Measurements from ENCODE around the gene FFAR3.

DNA sequence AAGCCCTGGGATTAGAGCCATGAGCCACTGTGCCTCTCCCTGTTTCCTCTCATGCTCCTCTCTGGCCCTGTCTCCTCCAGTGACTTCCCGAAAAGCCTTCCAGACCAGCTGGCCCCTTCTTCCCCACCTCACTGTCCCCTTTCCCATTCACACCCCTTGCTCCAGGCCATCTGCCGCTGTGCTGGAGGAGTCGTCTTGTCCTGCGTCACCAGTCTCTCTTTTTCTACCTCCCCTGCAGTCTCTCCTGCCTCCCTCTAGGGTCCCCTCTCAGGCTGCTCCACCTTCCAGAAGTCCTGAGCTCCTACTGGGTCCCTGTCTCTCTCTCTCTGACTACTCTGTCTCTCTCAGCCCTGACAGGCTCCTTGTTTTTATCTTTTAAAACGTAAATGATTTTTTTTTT is 15.8 kb upstream of the FFAR3 start:
- TF ChIP-seq, protein P1, sequence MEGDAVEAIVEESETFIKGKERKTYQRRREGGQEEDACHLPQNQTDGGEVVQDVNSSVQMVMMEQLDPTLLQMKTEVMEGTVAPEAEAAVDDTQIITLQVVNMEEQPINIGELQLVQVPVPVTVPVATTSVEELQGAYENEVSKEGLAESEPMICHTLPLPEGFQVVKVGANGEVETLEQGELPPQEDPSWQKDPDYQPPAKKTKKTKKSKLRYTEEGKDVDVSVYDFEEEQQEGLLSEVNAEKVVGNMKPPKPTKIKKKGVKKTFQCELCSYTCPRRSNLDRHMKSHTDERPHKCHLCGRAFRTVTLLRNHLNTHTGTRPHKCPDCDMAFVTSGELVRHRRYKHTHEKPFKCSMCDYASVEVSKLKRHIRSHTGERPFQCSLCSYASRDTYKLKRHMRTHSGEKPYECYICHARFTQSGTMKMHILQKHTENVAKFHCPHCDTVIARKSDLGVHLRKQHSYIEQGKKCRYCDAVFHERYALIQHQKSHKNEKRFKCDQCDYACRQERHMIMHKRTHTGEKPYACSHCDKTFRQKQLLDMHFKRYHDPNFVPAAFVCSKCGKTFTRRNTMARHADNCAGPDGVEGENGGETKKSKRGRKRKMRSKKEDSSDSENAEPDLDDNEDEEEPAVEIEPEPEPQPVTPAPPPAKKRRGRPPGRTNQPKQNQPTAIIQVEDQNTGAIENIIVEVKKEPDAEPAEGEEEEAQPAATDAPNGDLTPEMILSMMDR (IDR thresholded peaks at IDR 0.05 in 8 of 11, conservative IDR thresholded peaks at IDR 0.05 in 3 of 11): no peak
- no peak for TF ChIP-seq POLR2A (IDR thresholded peaks at IDR 0.05)
- TF ChIP-seq POLR2AphosphoS5 (IDR thresholded peaks at IDR 0.05): no peak

Measured in spleen (tissue), 7 donors.